Middle frontal gyrus (tissue), 1 donor: ENCODE data around the gene HAP1.
"Not testable (repeated sequence)": the region's sequence is repeated elsewhere in the genome, so short reads cannot be mapped to it uniquely, and the experiment has no call there.

Source experiments
- DNase-seq: peaks from one replicate; pipeline ENCODE4 v3.0.0-alpha.2; 2015; ENCODE audit warnings: low spot score; ENCODE audit errors: extremely low spot score

HAP1 gene

DNA sequence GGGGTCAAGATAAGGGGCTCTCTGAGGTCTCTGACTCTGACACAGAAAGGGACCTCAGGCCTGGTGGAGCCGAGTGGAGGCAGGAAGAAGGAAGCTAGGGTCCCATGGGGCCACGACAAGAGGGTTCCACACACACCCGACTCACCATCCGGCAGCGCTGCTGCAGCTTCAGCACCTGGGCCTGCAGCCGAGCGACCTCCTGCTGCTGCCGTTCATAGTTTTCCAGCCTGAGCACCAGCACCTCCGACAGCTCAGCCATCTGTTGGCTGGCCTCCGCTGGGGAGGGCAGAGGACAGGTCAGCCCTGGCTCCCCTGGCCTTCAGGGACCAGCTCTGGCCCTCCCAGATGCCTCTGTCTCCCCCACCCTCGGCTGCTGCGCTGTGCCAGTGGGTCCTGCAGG, 6.4 kb downstream of the HAP1 start:
- no peak for DNase-seq

- DNase-seq, result no peak
Observed at GRCh38 chr17:41725134-41725533, 9.3 kb downstream of the HAP1 start.

GRCh38 chr17:41724476-41725050, 9.9 kb downstream of the HAP1 start:
- DNase-seq, result no peak

- DNase-seq, result no peak
Observed at GRCh38 chr17:41723801-41724475, 10.5 kb downstream of the HAP1 start.

DNA sequence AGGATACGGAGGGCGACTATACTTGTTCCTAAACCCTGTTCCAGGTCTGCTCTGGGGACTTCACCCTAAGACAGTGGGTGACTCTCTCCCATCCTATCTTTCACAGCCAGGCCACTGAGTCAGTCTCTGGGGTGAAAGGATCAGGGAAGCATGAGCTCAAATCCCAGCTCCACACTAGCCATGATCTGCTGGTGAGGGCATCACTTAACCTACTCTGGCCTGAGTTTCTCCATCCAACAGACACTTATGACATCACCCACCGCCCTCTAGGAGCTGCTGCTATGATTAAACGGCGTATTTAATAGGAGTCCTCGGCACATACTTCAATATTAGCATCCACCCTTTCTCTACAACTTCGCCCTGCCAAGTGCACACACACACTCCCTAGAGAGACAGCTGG, 12.2 kb downstream of the HAP1 start:
- DNase-seq, result no peak

DNA sequence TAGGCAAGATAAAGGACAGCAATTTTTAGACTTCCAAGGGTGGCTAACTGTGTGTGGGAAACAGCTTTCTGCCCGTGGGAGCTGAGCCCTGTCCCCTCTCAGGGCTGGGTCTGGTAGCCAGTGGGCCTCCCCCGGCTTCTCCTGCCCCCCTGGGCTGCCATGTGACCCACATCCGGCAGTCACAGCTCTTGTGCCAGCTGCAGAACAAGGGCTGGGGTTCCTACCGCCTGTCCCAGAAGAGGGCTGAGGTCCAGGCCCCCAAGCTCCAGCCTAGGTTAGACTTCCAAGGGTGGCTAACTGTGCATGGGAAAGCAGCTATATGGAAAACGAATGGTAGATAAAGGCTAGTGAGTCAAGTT, 16.2 kb downstream of the HAP1 start:
- DNase-seq, result no peak

DNA sequence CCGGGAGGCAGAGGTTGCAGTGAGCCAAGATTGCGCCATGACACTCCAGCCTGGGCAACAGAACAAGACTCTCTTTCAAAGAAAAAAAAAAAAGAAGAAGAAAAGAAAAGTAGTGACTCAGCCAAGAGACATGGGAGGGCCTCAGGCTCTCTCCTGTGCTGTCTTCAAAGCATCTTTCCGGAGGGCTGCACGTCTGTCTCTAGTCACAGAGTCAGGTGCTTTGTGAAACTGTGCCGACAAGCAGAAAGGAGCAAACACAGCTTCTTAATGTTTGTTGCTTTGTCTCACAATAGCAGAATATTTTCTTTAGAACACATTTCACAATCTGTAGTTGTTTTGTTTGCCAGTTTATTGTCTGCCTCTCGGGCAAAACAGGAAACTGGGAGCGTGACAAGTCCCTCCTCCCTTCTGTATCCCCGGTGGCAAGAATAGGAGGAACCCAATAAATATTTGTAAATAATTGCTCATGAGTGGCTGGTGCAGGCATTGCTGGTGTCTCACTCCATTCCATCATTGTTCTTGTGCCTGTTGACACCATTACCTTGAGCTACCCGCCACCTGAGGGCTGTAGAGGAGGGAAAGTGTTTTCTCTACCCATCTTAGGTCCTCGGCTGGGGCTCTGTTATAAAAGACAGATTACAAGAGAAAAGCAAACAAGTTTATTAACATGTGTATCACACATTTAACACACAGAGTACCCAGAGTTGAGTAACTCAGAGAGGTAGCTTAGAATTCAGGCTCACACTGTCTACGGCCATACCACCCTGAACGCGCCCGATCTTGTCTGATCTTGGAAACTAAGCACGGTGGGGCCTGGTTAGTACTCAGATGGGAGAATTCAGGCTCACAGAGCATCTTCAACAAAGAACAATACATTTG, 16.8 kb downstream of the HAP1 start:
- DNase-seq, result no peak

DNA sequence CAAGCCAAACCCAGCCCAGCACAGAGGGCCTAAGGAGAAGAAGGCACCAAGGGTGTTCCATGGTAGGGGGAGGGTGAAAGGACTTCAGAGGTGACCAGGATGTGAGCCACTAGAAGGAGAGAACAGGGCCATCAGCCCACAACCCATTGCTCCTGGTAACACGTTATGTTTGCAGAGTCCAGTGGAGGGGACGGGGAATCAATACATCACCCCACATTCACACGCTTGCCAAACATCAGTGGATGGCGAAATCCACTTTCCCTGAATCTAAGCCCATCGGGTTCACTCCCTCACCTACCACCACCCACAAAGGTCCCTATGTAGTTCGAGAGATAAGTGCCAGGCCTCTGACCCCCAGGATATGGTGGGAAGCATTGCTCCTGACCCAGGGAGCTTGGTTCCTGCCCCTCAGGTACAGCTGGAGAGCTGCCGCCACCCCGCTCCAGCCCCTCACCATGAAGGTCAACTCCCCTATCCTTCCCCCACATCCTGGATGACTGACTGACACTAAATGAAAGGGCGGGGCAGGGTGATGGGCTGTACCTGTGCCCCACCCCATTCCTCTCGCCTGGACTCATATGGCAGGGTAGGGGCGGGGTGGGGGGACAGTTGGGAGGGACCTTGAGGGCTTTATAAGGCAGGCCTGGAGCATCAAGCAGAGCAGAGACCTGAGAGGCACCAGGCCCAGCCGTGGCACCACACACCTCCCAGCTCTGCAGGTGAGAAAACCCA, 22.6 kb downstream of the HAP1 start, which contains the start of gene GAST:
TSS of gene GAST (plus strand) at position 663 of the 732 bp plus-strand sequence. CDS start 3,106 bp downstream, outside the sequence.
- no peak for DNase-seq

DNA sequence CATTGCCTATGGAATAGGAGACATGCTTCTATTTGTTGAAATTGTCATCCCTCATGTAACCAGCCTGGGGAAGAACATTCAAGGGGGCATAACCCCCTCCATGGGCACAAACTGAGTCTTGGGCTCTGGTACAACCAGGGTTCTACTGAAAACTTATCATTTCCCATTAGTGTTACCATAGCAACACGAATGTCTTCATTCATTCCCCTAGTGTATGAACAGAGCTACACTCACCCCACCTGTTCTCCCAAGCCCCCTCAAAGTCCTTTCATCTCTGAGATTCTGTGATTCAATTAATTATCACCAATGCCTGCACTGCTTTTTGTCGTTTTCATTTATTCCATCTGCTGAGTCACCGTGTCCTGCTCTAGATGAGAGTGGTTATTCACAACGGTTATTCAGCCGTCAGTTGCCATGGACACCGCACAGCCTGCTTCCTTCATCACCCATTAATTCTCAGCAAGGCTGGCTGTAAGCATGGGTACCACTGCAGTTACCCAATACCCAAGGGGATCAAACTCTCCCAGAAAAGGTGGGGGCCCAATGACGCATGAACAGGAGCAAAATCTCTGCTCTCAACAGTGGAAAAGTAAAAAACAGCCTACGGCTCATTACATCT, 23.9 kb downstream of the HAP1 start:
- DNase-seq, result peak; percentile 67

GRCh38 chr17:41707803-41708669, 26.4 kb downstream of the HAP1 start:
- no peak for DNase-seq

DNA sequence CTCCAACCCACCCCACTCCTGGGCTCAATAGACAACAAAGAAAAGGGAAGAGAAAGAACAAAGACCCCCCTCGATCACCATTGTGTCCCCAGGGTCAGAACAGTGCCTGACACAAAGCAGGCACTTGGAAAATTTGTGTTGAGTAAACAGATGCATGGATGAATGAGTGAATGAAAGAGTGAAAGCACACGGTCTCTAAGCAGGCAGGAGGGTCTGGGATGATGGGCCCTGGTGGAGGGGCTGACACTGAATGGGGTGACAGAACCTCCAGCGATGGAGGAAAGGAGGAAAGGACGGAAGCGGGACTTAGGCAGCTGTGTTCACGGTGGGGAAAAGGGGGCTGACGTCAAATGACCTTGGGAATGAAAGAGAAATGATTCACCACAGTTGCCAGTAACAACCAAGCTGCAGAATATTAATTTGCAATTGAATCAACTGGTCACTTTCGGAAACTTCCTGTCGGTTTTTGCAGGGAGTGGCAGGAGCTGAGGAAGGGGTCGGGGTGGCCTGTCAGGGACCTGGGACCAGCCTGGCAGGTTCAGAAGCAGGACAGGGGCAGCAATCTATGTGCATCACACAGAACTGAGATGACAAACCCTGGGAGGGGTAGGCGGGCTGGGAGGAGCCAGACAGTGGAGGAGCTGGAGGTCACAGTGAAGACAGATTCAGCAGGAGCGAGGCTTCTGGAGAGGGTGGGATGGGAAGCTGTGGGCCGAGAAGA, 29.0 kb downstream of the HAP1 start:
- no peak for DNase-seq

GRCh38 chr17:41702712-41703111, 31.7 kb downstream of the HAP1 start:
- DNase-seq, result no peak

DNA sequence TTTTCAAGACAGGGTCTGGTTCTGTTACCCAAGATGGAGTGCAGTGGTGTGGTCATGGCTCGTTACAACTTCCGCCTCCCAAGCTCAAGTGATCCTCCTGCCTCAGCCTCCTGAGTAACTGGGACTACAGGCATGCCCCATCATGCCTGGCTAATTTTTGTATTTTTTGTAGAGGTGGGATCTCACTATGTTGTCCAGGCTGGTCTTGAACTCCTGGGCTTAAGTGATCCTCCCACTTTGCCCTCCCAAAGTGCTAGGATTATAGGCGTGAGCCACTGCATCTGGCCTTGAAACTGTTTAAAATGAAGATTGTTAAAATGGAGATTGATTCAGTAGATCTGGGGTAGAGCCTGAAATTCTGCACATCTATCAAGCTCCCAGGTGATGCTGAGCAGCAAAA, 33.6 kb downstream of the HAP1 start:
- DNase-seq, result not testable (repeated sequence)

GRCh38 chr17:41697122-41697962, 37.1 kb downstream of the HAP1 start:
- DNase-seq, result no peak

GRCh38 chr17:41695954-41696757, 38.3 kb downstream of the HAP1 start:
- DNase-seq, result peak; percentile 61

DNA sequence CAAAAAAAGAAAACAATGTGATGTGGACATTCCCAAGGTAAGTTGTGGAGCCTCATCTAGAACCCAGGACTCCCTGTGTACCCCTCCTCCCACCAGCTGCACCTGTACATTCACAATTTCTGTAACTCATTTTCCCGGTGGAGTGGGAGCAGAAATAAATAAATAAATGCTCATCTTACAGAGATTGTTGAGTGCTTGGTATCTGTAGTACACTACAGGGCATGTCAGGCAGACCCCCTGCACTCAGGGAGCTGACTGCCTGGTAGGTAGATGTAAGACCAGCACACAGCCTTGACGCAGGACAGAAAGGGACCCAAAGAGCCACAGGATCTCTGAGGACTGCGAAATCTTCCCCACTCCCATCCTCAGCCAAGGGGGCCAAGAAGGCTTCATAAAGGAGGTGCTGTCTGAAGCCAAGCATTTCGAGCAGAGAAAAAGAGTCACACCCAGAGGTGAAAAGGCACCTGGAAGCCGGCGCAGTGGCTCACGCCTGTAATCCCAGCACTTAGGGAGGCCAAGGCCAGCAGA, 39.2 kb downstream of the HAP1 start:
- DNase-seq, result no peak

DNA sequence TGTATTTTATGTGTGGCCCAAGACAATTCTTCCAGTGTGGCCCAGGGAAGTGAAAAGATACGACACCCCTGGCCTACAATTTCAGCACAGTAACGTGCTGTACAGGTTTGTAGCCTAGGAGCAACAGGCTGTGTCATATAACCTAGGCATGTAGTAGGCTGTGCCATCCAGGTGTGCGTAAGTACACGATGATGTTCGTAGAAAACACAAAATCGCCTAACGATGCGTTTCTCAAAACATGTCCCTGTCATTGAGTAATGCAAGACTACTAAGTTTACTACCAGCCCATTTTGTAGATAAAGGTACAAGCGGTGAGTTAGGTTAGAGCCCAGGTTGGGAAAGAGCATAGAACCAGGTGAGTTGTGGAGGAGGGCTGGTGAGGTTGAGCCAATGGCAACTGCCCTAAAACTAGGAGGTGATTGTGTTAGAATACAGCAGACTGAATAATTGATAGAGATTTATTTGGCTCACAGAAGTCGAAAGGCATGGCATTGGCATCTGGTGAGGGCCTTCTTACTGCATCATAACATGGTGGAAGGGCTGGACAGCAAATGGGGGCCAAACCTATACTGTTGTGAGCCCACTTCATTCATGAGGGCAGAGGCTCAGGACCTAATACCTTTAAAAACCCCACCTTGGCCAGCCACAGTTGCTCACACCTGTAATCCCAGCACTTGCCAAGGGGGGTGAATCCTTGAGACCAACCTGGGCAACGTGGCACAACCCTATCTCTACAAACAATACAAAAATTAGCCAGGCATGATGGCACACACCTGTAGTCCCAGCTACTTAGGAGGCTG, 41.5 kb downstream of the HAP1 start:
- DNase-seq, result no peak
